Left lung (tissue), 10 donors: ENCODE results near the gene SPPL2C. TPM values are rescaled to one million over a fixed set of nuclear protein-coding genes. Genes with fewer than 3 reads are reported as not detected.

ENCODE experiments used
- ATAC-seq: fragments of 200-7000 bp; cut with Tn5 transposase; one replicate; pipeline ENCODE4 v1.9.1; 2020; ENCODE audit warnings: moderate library complexity
- DNase-seq, 4 donors: peaks; one replicate each; pipeline ENCODE4 v3.0.0-alpha.2; 2013 to 2020
- H3K27ac ChIP-seq, 2 donors: fragments of 200-600 bp; sonication (generic) in 1 of 2; one replicate each; pipeline versions ENCODE4 v1.5.0 to v1.8.0; 2020 to 2021
- H3K27me3 ChIP-seq, 2 donors: fragments of 200-600 bp; sonication (generic) in 1 of 2; one replicate each; pipeline versions ENCODE4 v1.5.0 to v1.8.0; 2020 to 2021
- H3K36me3 ChIP-seq, 2 donors: fragments of 200-600 bp; sonication (generic) in 1 of 2; one replicate each; pipeline versions ENCODE4 v1.5.0 to v1.8.0; 2020 to 2021
- H3K4me1 ChIP-seq, 2 donors: fragments of 200-600 bp; one replicate each; pipeline ENCODE4 v1.8.0; 2021
- H3K4me3 ChIP-seq, 2 donors: fragments of 200-600 bp; sonication (generic) in 1 of 2; one replicate each; pipeline versions ENCODE4 v1.5.0 to v1.8.0; 2020 to 2021; ENCODE audit warnings: mild to moderate bottlenecking in 1 of 2
- H3K9me3 ChIP-seq, 2 donors: fragments of 200-600 bp; sonication (generic) in 1 of 2; one replicate each; pipeline versions ENCODE4 v1.5.0 to v1.8.0; 2020 to 2021
- CTCF ChIP-seq, 2 donors: fragments of 200-600 bp; sonication (generic) in 1 of 2; IDR thresholded peaks; one replicate each; pipeline versions ENCODE4 v1.5.0 to v1.8.0; 2021; ENCODE audit warnings: antibody characterized with exemption in 2 of 2
- intact Hi-C, 2 donors: fragments of 100-400 bp; cut with DNase I; formaldehyde crosslinking; loops; one replicate each; pipeline versions ENCODE4 v1.11.2 to v1.14.2; 2022
- polyA plus RNA-seq, 6 donors: library from polyadenylated mRNA; unstranded; fragments of 120-200 nt; gene quantifications; one replicate each; pipeline ENCODE4 v1.2.1, GENCODE V29; 2013; ENCODE audit not compliant: insufficient read length in 6 of 6
- total RNA-seq, 2 donors: library from RNA; stranded (reverse); fragmentation: NEBNext Ultra II Directional; extraction: Animal tissue kit (Norgen Biotek cat#: 25700); gene quantifications; one replicate each; pipeline ENCODE4 v1.2.1, GENCODE V29; 2021
- donor health status: DM: no; HTN: yes; CAD: no.
- donor health status: DM: no; HTN: no; CAD: no.

Gene SPPL2C
- total and polyA plus RNA-seq, 8 donors = not detected

- H3K27ac ChIP-seq = no peak overlapping the region
These were observed 2.0 kb downstream of the SPPL2C start for GRCh38 chr17:45846646-45847045.

GRCh38 chr17:45847101-45847500 is 2.4 kb downstream of the SPPL2C start:
- TF ChIP-seq CTCF (IDR thresholded peaks at IDR 0.05) = no peak
- DNase-seq = no peak
- ATAC-seq = no peak
- intact Hi-C loops = no loop called here
- Histone ChIP-seq H3K27me3 (peaks cover 0 to 29% of the 10 kb centered on the region in 2 donors), H3K4me3 (no peak overlapping the region), H3K27ac (no peak overlapping the region), H3K9me3 (no peaks in the 10 kb centered on the region), H3K4me1 (no peaks in the 10 kb centered on the region), H3K36me3 (no peaks in the 10 kb centered on the region)

More at GRCh38 chr17:45846646-45847045, 2.0 kb downstream of the SPPL2C start:
- ATAC-seq = no peak
- intact Hi-C loops = no loop called here
- no peaks in the 10 kb centered on the region for H3K4me1 ChIP-seq
- no peak overlapping the region for H3K4me3 ChIP-seq
- no peaks in the 10 kb centered on the region for H3K9me3 ChIP-seq
- DNase-seq = no peak
- no peaks in the 10 kb centered on the region for H3K36me3 ChIP-seq
- peaks cover 0 to 24% of the 10 kb centered on the region in 2 donors for H3K27me3 ChIP-seq
- TF ChIP-seq CTCF (IDR thresholded peaks at IDR 0.05) = no peak

GRCh38 chr17:45847747-45848146 is 3.1 kb downstream of the SPPL2C start:
- ATAC-seq (no peak), DNase-seq (no peak)
- no peak overlapping the region for H3K4me3 ChIP-seq
- no peaks in the 10 kb centered on the region for H3K9me3 ChIP-seq
- intact Hi-C loops = no loop called here
- H3K27ac ChIP-seq = no peak overlapping the region
- H3K27me3 ChIP-seq = peaks cover 0 to 35% of the 10 kb centered on the region in 2 donors
- no peaks in the 10 kb centered on the region for H3K36me3 ChIP-seq
- no peak for TF ChIP-seq CTCF (IDR thresholded peaks at IDR 0.05)
- H3K4me1 ChIP-seq = no peaks in the 10 kb centered on the region

GRCh38 chr17:45848405-45848804 is 3.7 kb downstream of the SPPL2C start:
- Histone ChIP-seq H3K4me3 (no peak overlapping the region), H3K27ac (no peak overlapping the region), H3K9me3 (no peaks in the 10 kb centered on the region), H3K27me3 (peaks cover 0 to 40% of the 10 kb centered on the region in 2 donors), H3K4me1 (no peaks in the 10 kb centered on the region), H3K36me3 (no peaks in the 10 kb centered on the region)
- ATAC-seq = no peak
- no peak for DNase-seq
- no peak for TF ChIP-seq CTCF (IDR thresholded peaks at IDR 0.05)
- intact Hi-C loops = no loop called here

GRCh38 chr17:45848868-45849535 is 4.3 kb downstream of the SPPL2C start:
- no peaks in the 10 kb centered on the region for H3K9me3 ChIP-seq
- H3K4me3 ChIP-seq = no peak overlapping the region
- no peaks in the 10 kb centered on the region for H3K36me3 ChIP-seq
- intact Hi-C loops = no loop called here
- no peak overlapping the region for H3K27ac ChIP-seq
- no peaks in the 10 kb centered on the region for H3K4me1 ChIP-seq
- DNase-seq (no peak), ATAC-seq (no peak)
- H3K27me3 ChIP-seq = peaks cover 0 to 46% of the 10 kb centered on the region in 2 donors
- no peak for TF ChIP-seq CTCF (IDR thresholded peaks at IDR 0.05)
